Esophagus muscularis mucosa (tissue), 4 donors: ENCODE results near the gene PRCP.

Experiments used
- EP300 ChIP-seq: sonication (generic); formaldehyde crosslinking; IDR thresholded peaks from one replicate; pipeline ENCODE4 v1.6.1; 2017; ENCODE audit warnings: antibody characterized with exemption
- POLR2A ChIP-seq: fragments of 450-650 bp; IDR thresholded peaks from one replicate; pipeline ENCODE4 v1.6.1; 2017; ENCODE audit warnings: antibody characterized with exemption, moderate library complexity, mild to moderate bottlenecking, low read depth
- POLR2AphosphoS5 ChIP-seq, 2 donors: sonication (generic); formaldehyde crosslinking; IDR thresholded peaks; one replicate each; pipeline ENCODE4 v1.6.1; 2017; ENCODE audit warnings: antibody characterized with exemption in 2 of 2
- TF ChIP-seq, protein P1 (sequence below), 3 experiments: fragments of 200-600 bp in 2 of 3; fragments of 450-650 bp in 1 of 3; sonication (generic) in 2 of 3; IDR thresholded peaks; one replicate each; pipeline ENCODE4 v1.5.1; 2017 to 2019; ENCODE audit warnings: antibody characterized with exemption in 3 of 3, mild to moderate bottlenecking in 2 of 3, moderate library complexity in 1 of 3

DNA sequence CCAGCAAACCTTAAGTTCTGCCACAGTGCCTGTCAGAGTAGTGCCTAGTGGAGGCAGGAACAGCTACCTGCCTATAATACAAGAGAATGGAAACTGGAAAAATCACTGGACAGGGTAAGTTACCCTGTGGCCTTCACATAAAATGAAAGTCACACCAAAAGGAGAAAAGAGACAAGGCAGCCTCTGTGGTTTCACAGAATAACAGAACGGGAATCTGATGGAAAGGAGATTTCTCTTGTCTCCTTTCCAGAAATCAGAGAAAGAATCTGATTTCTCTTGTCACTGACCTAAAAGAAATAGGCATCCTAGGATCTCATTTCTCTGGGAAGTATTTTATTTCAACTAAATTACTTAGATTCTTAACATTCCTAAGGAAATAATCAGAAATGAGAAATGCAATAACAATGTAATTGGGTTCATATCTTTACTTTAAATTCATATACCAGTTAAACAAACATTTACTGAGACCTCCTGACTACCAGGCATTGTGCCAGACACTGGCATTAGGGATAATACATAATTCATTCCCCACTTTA, 41.6 kb downstream of the PRCP start:
- TF ChIP-seq, protein P1, sequence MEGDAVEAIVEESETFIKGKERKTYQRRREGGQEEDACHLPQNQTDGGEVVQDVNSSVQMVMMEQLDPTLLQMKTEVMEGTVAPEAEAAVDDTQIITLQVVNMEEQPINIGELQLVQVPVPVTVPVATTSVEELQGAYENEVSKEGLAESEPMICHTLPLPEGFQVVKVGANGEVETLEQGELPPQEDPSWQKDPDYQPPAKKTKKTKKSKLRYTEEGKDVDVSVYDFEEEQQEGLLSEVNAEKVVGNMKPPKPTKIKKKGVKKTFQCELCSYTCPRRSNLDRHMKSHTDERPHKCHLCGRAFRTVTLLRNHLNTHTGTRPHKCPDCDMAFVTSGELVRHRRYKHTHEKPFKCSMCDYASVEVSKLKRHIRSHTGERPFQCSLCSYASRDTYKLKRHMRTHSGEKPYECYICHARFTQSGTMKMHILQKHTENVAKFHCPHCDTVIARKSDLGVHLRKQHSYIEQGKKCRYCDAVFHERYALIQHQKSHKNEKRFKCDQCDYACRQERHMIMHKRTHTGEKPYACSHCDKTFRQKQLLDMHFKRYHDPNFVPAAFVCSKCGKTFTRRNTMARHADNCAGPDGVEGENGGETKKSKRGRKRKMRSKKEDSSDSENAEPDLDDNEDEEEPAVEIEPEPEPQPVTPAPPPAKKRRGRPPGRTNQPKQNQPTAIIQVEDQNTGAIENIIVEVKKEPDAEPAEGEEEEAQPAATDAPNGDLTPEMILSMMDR (IDR thresholded peaks at IDR 0.05) = no peak
- no peak for TF ChIP-seq POLR2A
- no peak for TF ChIP-seq POLR2AphosphoS5 (IDR thresholded peaks at IDR 0.05)
- TF ChIP-seq EP300 = no peak
